ENCODE measurements around the gene SLC11A2.
"Not testable (repeated sequence)": the region's sequence is repeated elsewhere in the genome, so short reads cannot be mapped to it uniquely, and the experiment has no call there.

SLC11A2 gene

DNA sequence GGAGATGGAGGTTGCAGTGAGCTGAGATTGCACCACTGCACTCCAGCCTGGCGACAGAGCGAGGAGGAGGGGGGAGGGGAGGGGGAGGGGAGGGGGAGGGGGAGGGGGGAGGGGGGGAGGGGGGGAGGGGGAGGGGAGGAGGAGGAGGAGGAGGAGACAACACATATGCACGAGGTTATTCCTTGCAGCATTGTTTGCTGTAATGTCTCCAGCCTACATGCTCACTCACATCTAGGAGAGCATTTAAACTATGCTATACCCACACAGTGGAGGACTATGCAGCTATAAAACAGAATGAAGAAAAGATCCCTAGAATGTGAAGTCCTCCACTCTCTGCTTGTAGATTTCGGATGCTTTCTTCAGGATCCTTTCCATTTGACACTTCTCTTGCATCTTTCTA is 77.4 kb downstream of the SLC11A2 start:
- DNase-seq (ENCODE audit: low read depth, low spot score): no peak

DNA sequence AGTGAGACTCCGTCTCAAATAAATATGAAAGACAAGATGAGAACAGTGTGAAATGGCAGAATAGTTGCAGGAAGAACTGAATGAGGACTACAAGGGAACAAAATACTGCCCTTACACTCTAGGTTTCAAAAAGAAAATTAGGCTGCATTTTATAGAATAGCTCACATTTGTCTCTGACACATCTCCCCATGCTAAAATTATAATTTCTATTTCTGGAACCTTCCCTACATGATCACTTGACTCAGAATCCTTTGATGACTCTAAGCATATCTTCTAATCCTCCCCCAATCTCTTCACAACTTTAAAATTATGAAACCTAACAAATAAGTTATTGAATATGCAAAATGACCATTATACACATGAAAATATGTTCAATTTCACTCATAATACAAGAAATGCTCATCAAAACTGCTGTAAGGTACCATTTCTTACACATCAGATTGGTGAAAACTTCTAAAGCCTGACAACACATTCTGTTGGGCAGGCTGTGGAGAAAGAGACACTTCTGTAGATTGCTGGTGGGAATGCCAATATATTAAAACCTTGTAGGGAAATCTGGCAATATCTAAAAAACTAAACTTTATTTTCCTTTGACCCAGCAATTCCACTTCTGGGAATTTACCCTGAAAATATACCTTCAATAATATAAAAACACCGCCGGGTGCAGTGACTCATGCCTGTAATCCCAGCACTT is 78.1 kb downstream of the SLC11A2 start:
- DNase-seq (ENCODE audit: low read depth, low spot score): no peak

DNA sequence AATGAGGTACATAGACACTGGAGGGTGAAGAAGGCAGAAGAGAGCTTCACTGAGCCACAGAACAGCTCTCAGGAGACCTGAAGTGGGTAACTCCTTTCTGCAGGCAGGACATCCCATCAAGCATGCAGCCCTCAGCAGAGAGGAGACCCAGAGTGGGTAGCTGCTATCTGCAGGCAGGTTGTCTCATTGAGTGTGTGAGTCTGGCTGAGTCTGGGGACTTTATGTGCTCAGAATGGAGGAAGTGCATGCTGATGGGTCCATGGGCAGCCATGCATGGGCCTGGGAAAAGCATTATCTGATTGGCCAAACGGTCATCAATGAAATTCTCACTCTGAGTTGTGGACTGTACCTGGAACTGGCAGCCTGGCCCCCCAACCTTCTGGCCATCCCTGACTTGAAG is 88.5 kb downstream of the SLC11A2 start:
- DNase-seq (ENCODE audit: low read depth, low spot score): no peak

DNA sequence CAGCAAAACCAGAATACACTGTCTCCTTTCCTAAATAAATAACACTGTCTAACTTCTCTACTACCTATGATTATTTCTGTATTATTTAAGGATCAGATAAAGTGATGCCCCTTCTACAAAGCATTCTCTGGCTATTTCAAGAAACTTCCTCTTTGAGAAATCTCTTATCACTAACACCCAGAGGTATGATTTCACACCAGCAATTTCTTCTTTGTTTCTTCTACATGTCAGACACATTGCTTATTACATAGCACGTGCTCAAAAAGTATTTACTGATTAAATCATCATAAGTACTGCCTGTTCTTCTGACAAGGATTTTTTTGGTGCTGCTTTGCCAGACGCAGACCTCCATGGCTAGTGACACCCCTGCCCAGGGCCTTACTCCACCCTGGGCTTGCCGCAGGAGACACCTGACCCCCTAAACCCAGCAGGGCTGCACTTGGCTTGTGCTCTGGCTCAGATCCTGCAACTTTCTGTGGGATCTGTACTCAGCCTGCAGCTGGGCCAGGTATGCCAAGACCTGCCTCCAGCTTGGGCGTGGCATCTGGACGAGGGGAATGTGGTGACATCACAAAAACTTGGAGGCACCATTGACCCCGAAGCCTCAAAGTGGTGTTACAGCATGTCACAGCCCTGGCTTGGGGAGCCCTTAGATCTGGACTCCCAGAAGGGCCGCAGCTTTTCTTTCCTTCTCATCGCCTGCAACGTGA is 89.2 kb downstream of the SLC11A2 start:
- DNase-seq (ENCODE audit: low read depth, low spot score): no peak

DNA sequence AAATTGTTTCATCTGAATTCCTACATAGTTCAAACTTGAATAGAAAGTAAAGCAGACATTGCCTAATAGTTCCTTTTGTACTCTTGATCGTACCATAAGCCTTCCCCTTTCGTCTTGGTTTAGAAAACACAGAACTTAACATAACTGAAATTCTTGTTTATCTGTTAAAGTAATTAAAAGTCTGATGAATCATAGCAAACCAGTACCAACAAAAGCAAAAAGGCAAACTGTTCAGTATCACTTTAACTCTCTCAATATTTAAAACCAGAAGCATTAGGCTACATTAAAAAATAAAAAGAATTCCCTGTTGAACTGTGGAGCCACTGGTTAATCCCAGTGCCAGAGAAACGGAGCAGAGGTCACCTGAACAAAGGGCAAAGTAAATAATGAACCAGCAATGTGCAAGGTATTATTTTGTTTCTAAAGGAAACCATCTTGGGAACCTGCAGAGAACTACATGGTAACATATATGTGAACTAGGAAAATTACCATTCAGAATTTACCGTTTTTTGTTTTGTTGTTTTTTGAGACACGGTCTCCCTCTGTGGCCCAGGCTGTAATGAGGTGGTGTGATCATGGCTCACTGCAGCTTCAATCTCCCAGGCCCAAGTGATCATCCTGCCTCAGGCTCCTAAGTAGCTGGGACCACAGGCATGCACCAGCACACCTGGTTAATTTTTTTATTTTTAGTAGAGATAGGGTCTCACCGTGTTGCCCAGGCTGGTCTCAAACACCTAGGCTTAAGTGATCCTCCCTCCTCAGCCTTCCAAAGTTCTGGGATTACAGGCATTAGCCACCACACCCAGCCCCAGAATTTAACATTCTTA is 91.0 kb downstream of the SLC11A2 start:
- DNase-seq (ENCODE audit: low read depth, low spot score): no peak

DNA sequence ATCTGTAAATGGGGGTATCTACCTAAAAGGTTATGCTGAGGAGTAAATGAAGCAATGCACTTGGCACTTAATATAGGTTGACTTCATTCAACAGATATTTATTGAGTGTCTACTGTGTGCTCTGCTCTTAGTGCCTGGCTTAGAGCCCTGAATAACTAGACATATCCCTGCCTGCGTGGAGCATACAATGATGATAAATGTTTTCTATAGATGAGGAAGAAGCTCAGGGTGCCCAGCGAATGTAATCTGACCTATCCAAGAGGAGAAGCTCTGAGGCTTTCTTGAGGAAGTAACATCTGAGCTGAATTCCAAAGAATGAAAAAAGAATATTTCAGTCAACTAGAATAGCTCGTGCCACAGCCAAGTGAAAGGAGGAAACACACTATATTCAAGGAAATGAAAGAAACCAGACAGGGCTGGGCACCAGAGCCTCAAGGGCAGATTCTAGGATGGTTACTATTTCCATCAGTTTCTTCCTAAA is 91.8 kb downstream of the SLC11A2 start:
- DNase-seq (ENCODE audit: low read depth, low spot score): no peak

DNA sequence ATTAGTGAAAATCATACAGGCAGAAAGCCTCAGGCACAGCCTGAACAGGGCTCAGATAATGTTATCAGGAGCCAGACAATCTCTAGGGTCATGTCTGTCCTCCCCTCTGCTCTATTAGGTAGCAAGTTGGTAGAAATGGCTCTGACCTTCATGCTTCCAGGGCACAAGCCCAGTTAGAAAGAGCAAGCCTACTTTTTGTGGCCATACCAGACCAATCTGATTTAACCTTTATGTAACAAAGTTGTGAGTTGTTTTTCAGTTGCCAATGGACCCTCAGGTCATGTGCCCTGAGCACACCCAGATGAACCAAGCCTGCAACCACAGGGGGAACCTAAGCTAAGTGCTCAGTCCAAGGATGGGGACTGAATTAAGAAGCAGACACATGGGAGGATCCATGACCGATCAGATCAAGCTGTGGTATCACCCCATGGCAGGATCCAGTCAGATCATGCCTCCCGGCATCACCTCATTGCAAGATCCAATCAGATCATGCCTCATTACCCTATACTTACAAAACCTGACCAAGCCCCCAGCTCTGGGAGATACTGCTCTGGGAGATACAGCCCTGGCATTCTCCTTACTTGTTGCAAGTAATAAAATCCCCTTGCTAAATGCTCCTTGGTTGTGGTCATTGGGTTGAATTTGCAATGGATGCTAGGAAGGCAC is 92.6 kb downstream of the SLC11A2 start:
- DNase-seq (ENCODE audit: low read depth, low spot score): no peak

DNA sequence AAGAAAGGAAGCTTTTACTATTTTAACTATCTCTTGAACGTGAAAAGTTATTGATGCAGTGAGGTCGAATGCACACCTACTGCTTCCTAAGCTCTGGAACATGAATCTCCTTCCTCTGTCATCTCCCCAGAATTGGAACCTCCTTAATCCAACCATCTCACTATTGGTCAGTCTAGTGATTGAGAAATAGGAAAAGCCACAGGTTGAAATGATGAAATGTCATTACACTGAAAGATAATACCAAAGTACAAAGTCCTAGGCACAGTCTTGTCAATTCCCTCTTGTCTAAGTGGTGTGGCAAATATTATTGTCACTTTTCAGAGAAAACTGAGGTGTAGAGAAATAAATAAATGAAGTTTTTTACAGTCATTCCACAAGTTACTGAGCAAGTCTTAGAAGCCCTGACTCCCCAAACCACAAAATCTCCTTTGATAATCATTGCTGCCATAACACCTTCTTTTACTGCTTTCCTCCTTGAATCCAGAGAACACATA is 93.3 kb downstream of the SLC11A2 start:
- DNase-seq (ENCODE audit: low read depth, low spot score): no peak

DNA sequence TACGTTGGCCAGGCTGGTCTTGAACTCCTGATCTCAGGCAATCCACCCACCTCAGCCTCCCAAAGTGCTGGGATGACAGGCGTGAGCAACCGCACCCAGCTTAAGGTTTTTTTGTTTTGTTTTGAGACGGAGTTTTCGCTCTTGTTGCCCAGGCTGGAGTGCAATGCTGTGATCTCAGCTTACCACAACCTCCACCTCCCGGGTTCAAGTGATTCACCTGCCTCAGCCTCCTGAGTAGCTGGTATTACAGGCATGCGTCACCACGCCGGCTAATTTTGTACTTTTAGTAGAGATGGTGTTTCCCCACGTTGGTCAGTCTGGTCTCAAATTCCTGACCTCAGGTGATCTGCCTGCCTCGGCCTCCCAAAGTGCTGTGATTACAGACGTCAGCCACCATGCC is 95.7 kb downstream of the SLC11A2 start:
- not testable (repeated sequence) for DNase-seq (ENCODE audit: low read depth, low spot score)

DNA sequence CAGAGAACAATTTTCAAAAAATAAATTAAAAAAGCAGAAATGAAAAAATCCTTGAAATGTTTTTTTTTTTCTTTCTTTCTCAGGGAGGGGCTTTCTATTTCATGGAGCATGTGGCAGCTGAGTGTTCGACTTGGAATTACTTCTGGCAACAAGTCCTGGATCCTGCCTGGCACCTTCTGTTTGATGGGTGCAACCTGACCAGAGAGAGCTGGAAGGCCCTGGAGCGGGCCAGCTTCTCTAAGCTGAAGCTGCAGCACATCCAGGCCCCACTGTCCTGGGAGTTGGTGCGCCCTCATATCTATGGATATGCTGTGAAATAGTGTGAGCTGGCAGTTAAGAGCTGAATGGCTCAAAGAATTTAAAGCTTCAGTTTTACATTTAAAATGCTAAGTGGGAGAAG is 96.4 kb downstream of the SLC11A2 start:
- no peak for DNase-seq (ENCODE audit: low read depth, low spot score)

All from activated CD4-positive, CD25-positive, alpha-beta regulatory T cell treated with anti-CD3 and anti-CD28 coated beads, Interleukin-2, amount 50 U/mL, for 16 hours (primary cell).